ENCODE data around the gene CMIP.
A peak's percentile ranks its signal among the peaks of the same experiment; 100 is the strongest.

The CMIP gene

GRCh38 chr16:81716478-81717225, 272.0 kb downstream of the CMIP start:
- no peaks in the 10 kb centered on the region for H3K27me3 ChIP-seq (ENCODE audit: control insufficient read depth, insufficient read depth, low read length, poor library complexity, severe bottlenecking)
- H3K27ac ChIP-seq (ENCODE audit: insufficient read depth, low read depth, low read length, poor library complexity, severe bottlenecking): no peak overlapping the region
- WGBS, 2 experiments: 90 to 92% methylated on average over 10 of the region's 10 CpGs
- H3K4me3 ChIP-seq (ENCODE audit: insufficient read depth, low read depth, low read length): no peak overlapping the region
- H3K36me3 ChIP-seq (ENCODE audit: control insufficient read depth, insufficient read depth, low read length): no peaks in the 10 kb centered on the region
- H3K4me1 ChIP-seq (ENCODE audit: control insufficient read depth, insufficient read depth, low read length): peaks cover 20% of the 10 kb centered on the region
- H3K9me3 ChIP-seq (ENCODE audit: control insufficient read depth, low read length): no peaks in the 10 kb centered on the region

DNA sequence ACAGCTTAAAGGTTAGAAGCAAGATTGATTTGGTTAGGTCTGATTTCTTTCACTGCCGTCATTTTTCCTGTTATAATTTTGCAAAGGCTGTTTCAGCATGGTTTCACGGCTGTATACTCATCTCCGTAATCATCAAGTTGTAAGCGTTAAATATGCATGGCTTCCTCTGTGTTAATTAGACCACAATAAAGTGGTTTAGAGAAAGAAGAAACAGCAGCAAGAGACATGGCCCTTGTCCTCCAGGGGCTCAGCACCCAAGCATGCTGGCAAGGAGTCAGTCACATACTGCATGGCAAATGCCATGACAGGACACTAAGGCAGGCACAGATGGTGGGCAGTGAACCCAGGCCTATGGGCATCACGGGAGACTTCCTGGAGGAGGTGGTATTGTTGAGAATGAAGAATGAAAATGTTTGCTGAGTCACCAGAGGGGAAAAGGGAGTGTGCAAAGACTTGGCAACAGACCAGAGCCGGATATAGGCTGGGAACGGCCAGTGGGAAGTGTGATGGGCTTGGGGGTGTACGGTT, 273.1 kb downstream of the CMIP start:
- Histone ChIP-seq H3K27me3 (ENCODE audit: control insufficient read depth, insufficient read depth, low read length, poor library complexity, severe bottlenecking) (no peaks in the 10 kb centered on the region), H3K36me3 (ENCODE audit: control insufficient read depth, insufficient read depth, low read length) (no peaks in the 10 kb centered on the region), H3K4me3 (ENCODE audit: insufficient read depth, low read depth, low read length) (no peak overlapping the region), H3K27ac (ENCODE audit: insufficient read depth, low read depth, low read length, poor library complexity, severe bottlenecking) (no peak overlapping the region), H3K9me3 (ENCODE audit: control insufficient read depth, low read length) (no peaks in the 10 kb centered on the region), H3K4me1 (ENCODE audit: control insufficient read depth, insufficient read depth, low read length) (peaks cover 14% of the 10 kb centered on the region)
- 94% methylated on average over 8 of the region's 8 CpGs for WGBS, 2 experiments

GRCh38 chr16:81718637-81719036, 274.0 kb downstream of the CMIP start:
- H3K27ac ChIP-seq (ENCODE audit: insufficient read depth, low read depth, low read length, poor library complexity, severe bottlenecking): no peak overlapping the region
- 92 to 93% methylated on average over 5 of the region's 5 CpGs for WGBS, 2 experiments
- no peaks in the 10 kb centered on the region for H3K36me3 ChIP-seq (ENCODE audit: control insufficient read depth, insufficient read depth, low read length)

DNA sequence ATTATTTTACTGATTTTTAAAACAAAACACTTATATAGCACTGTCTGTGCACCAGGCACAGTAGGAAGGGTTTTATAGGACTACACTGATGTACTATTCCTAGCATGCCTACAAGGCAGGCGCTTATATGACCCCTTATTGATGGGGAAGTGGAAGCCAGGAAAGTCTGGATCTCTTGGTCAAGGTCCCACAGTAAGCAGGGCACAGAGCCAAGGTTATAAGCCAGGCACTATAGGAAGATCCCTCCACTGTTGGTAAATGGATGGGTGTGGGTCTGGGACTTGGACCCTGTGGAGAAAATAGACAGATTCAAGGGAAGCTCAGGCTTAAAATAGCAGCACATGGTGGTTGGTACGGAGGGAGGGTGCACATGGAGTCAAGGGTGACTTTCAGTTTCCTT, 275.4 kb downstream of the CMIP start:
- Histone ChIP-seq H3K9me3 (ENCODE audit: control insufficient read depth, low read length) (no peaks in the 10 kb centered on the region), H3K36me3 (ENCODE audit: control insufficient read depth, insufficient read depth, low read length) (no peaks in the 10 kb centered on the region), H3K4me1 (ENCODE audit: control insufficient read depth, insufficient read depth, low read length) (peaks cover 4% of the 10 kb centered on the region), H3K4me3 (ENCODE audit: insufficient read depth, low read depth, low read length) (no peak overlapping the region), H3K27ac (ENCODE audit: insufficient read depth, low read depth, low read length, poor library complexity, severe bottlenecking) (no peak overlapping the region), H3K27me3 (ENCODE audit: control insufficient read depth, insufficient read depth, low read length, poor library complexity, severe bottlenecking) (no peaks in the 10 kb centered on the region)
- 94 to 100% methylated on average over 2 of the region's 2 CpGs for WGBS, 2 experiments

More at GRCh38 chr16:81718637-81719036, 274.0 kb downstream of the CMIP start:
- H3K4me3 ChIP-seq (ENCODE audit: insufficient read depth, low read depth, low read length): no peak overlapping the region
- peaks cover 9% of the 10 kb centered on the region for H3K4me1 ChIP-seq (ENCODE audit: control insufficient read depth, insufficient read depth, low read length)
- no peaks in the 10 kb centered on the region for H3K27me3 ChIP-seq (ENCODE audit: control insufficient read depth, insufficient read depth, low read length, poor library complexity, severe bottlenecking)
- no peaks in the 10 kb centered on the region for H3K9me3 ChIP-seq (ENCODE audit: control insufficient read depth, low read length)

DNA sequence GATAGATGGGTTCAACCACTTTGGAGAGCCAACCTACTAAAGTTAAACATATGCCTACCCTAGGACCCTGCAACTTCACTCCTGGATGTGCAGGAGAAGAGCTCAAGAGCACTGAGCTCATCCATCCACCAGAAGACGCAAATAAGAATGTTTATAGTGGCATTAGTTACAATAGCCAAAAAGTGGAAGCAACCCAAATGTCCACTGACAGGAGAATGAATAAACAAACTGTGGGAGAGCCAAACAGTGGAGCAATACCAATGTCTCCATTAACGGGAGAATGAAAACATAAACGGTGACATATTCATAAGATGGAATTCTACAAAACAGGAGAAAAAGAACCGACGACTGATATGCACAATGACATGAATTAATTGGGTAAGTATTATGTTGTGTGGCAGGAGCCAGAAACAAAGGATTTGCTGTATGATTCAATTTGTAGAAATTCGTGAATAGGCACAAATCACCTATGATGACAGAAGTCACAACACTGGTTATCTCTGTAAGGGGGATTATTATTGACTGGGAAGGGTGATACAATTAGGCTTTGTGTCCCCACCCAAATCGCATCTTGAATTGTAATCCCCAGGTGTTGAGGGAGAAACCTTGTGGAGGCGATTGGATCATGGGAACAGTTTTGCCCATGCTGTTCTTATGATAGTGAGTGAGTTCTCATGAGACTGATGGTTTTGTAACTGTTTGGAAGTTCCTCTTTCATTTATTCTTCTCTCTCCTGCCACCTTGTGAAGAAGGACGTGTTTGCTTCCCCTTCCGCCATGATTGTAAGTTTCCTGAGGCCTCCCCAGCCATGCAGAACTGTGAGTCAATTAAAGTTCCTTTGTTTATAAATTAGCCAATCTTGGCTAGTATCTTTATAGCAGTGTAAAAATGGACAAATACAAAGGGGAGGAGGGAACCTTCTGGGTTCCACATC, 276.6 kb downstream of the CMIP start:
- Histone ChIP-seq H3K27ac (ENCODE audit: insufficient read depth, low read depth, low read length, poor library complexity, severe bottlenecking) (no peak overlapping the region), H3K9me3 (ENCODE audit: control insufficient read depth, low read length) (no peaks in the 10 kb centered on the region), H3K36me3 (ENCODE audit: control insufficient read depth, insufficient read depth, low read length) (no peaks in the 10 kb centered on the region), H3K4me1 (ENCODE audit: control insufficient read depth, insufficient read depth, low read length) (peaks cover 4% of the 10 kb centered on the region), H3K27me3 (ENCODE audit: control insufficient read depth, insufficient read depth, low read length, poor library complexity, severe bottlenecking) (no peaks in the 10 kb centered on the region), H3K4me3 (ENCODE audit: insufficient read depth, low read depth, low read length) (no peak overlapping the region)
- 94 to 97% methylated on average over 10 of the region's 10 CpGs for WGBS, 2 experiments

GRCh38 chr16:81723098-81723723, 278.6 kb downstream of the CMIP start:
- WGBS, 2 experiments: 61 to 63% methylated on average over 7 to 8 of the region's 8 CpGs
- H3K36me3 ChIP-seq (ENCODE audit: control insufficient read depth, insufficient read depth, low read length): no peaks in the 10 kb centered on the region
- no peak overlapping the region for H3K4me3 ChIP-seq (ENCODE audit: insufficient read depth, low read depth, low read length)
- H3K9me3 ChIP-seq (ENCODE audit: control insufficient read depth, low read length): no peaks in the 10 kb centered on the region
- peaks cover 4% of the 10 kb centered on the region for H3K4me1 ChIP-seq (ENCODE audit: control insufficient read depth, insufficient read depth, low read length)
- no peak overlapping the region for H3K27ac ChIP-seq (ENCODE audit: insufficient read depth, low read depth, low read length, poor library complexity, severe bottlenecking)
- no peaks in the 10 kb centered on the region for H3K27me3 ChIP-seq (ENCODE audit: control insufficient read depth, insufficient read depth, low read length, poor library complexity, severe bottlenecking)

GRCh38 chr16:81728435-81728834, 283.8 kb downstream of the CMIP start:
- peaks cover 9% of the 10 kb centered on the region for H3K4me1 ChIP-seq (ENCODE audit: control insufficient read depth, insufficient read depth, low read length)
- WGBS, 2 experiments: 87 to 89% methylated on average over 4 of the region's 4 CpGs
- no peak overlapping the region for H3K27ac ChIP-seq (ENCODE audit: insufficient read depth, low read depth, low read length, poor library complexity, severe bottlenecking)
- H3K27me3 ChIP-seq (ENCODE audit: control insufficient read depth, insufficient read depth, low read length, poor library complexity, severe bottlenecking): no peaks in the 10 kb centered on the region
- no peak overlapping the region for H3K4me3 ChIP-seq (ENCODE audit: insufficient read depth, low read depth, low read length)
- H3K9me3 ChIP-seq (ENCODE audit: control insufficient read depth, low read length): no peaks in the 10 kb centered on the region
- no peaks in the 10 kb centered on the region for H3K36me3 ChIP-seq (ENCODE audit: control insufficient read depth, insufficient read depth, low read length)

GRCh38 chr16:81729451-81729850, 284.8 kb downstream of the CMIP start:
- Histone ChIP-seq H3K4me1 (ENCODE audit: control insufficient read depth, insufficient read depth, low read length) (peaks cover 9% of the 10 kb centered on the region), H3K36me3 (ENCODE audit: control insufficient read depth, insufficient read depth, low read length) (no peaks in the 10 kb centered on the region), H3K27ac (ENCODE audit: insufficient read depth, low read depth, low read length, poor library complexity, severe bottlenecking) (no peak overlapping the region), H3K4me3 (ENCODE audit: insufficient read depth, low read depth, low read length) (no peak overlapping the region), H3K27me3 (ENCODE audit: control insufficient read depth, insufficient read depth, low read length, poor library complexity, severe bottlenecking) (no peaks in the 10 kb centered on the region), H3K9me3 (ENCODE audit: control insufficient read depth, low read length) (no peaks in the 10 kb centered on the region)
- 74 to 75% methylated on average over 16 of the region's 16 CpGs for WGBS, 2 experiments

DNA sequence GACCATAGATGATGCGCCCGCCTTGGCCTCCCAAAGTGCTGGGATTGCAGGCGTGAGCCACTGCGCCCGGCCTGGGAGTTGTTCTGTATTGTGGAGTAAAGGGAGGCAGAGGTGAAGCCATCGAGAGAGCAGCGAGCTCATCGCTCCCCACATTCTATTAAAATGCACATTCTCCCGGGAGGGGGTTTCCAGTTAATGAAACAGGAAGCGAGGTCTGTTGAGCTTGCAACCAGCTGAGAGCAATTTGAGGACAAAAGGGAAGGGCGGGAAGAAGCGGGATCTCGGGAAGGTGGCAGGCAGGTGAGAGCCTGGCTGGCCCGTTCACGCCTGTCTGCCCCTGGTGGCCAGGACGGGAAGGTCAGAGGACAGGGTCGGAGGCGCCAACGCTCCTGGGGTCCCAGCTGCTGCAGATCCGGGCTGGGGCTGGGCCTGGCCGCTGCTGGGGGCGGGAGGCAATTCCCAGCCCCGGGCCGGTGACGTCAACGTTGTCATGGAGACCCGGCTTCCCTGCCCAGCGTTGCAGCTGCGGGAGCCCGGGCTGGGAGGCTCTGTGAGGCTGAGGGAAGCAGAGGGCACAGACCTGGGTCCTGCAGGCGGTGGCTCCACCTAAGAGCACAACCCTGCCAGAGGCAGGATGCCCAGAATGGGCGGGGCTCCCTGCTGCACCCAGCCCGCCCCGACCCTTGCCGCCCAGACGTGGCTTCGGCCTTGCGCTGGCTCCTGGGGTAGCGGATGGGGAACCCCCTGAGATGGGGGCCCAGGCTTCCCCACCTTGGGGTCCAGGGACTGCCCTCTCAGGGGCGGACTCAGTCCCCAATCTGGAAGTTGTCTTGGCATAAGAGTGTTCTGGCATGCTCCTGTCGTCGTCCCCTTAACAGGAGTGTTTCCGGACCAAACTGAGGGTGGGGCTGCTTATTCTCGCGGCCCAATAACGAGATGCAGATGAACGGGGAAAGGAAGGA, 285.8 kb downstream of the CMIP start:
- H3K36me3 ChIP-seq (ENCODE audit: control insufficient read depth, insufficient read depth, low read length): no peaks in the 10 kb centered on the region
- peak overlapping the region; percentile 50 for H3K27ac ChIP-seq (ENCODE audit: insufficient read depth, low read depth, low read length, poor library complexity, severe bottlenecking)
- no peaks in the 10 kb centered on the region for H3K9me3 ChIP-seq (ENCODE audit: control insufficient read depth, low read length)
- 15 to 16% methylated on average over 47 of the region's 47 CpGs for WGBS, 2 experiments
- peaks cover 9% of the 10 kb centered on the region for H3K4me1 ChIP-seq (ENCODE audit: control insufficient read depth, insufficient read depth, low read length)
- H3K27me3 ChIP-seq (ENCODE audit: control insufficient read depth, insufficient read depth, low read length, poor library complexity, severe bottlenecking): no peaks in the 10 kb centered on the region
- peak overlapping the region; percentile 27 for H3K4me3 ChIP-seq (ENCODE audit: insufficient read depth, low read depth, low read length)
